Naive thymus-derived CD4-positive, alpha-beta T cell (primary cell): Measurements from ENCODE around the gene SLC35G2. TPM values are rescaled to one million over a fixed set of nuclear protein-coding genes. Genes with fewer than 3 reads are reported as not detected.

Source experiments
- ATAC-seq: fragments of 150-1000 bp; cut with Tn5 transposase; 2 replicates; pipeline ENCODE4 v1.10.0; 2021; ENCODE audit warnings: mild to moderate bottlenecking, moderate library complexity
- CTCF ChIA-PET: fragments of 350-600 bp; sonication (Branson Sonifier 250); formaldehyde crosslinking; loops from one replicate; lab custom pipeline; 2021; ENCODE audit warnings: antibody characterized with exemption; lab: Charles Lee
- POLR2A ChIA-PET: fragments of 350-600 bp; sonication (Branson Sonifier 250); formaldehyde crosslinking; loops from one replicate; lab custom pipeline; 2021; ENCODE audit warnings: antibody characterized with exemption, inconsistent platforms; lab: Charles Lee
- DNase-seq, 9 donors: peaks; one replicate each; pipeline versions ENCODE4 v3.0.0 to v3.0.0-alpha.2; 2020 to 2022; ENCODE audit warnings: mixed read lengths in 1 of 9
- H3K27ac ChIP-seq: one replicate; pipeline ENCODE4 v1.7.0; 2013; ENCODE audit warnings: mild to moderate bottlenecking, low read depth, low read length, moderate library complexity
- H3K27me3 ChIP-seq, 2 donors: one replicate each; pipeline ENCODE4 v1.7.0; 2013; ENCODE audit warnings: low read length in 2 of 2, mild to moderate bottlenecking in 2 of 2, moderate library complexity in 2 of 2; ENCODE audit not compliant: control insufficient read depth in 2 of 2, insufficient read depth in 2 of 2
- H3K36me3 ChIP-seq, 3 experiments: 1 replicate in 2 of 3; 2 replicates in 1 of 3; pipeline ENCODE4 v1.7.0; 2013; ENCODE audit warnings: low read length in 3 of 3, mild to moderate bottlenecking in 3 of 3, moderate library complexity in 1 of 3; ENCODE audit not compliant: insufficient read depth in 3 of 3, control insufficient read depth in 2 of 3
- H3K4me1 ChIP-seq, 2 donors: one replicate each; pipeline ENCODE4 v1.7.0; 2013; ENCODE audit warnings: low read length in 2 of 2, mild to moderate bottlenecking in 2 of 2, moderate library complexity in 1 of 2; ENCODE audit not compliant: control insufficient read depth in 2 of 2, insufficient read depth in 2 of 2
- H3K4me3 ChIP-seq: 2 replicates; pipeline ENCODE4 v1.7.0; 2013; ENCODE audit warnings: mild to moderate bottlenecking, low read length
- H3K9me3 ChIP-seq, 3 experiments: 1 replicate in 2 of 3; 2 replicates in 1 of 3; pipeline ENCODE4 v1.7.0; 2013; ENCODE audit warnings: low read length in 3 of 3; ENCODE audit not compliant: control insufficient read depth in 2 of 3
- H3K27ac Mint-ChIP-seq, 9 donors: one replicate each; pipeline ENCODE4 v1.8.0; 2020 to 2022; ENCODE audit warnings: mixed read lengths in 9 of 9, mild to moderate bottlenecking in 8 of 9, moderate library complexity in 5 of 9, inconsistent platforms in 2 of 9
- H3K27me3 Mint-ChIP-seq, 5 donors: one replicate each; pipeline ENCODE4 v1.8.0; 2021 to 2022; ENCODE audit warnings: mixed read lengths in 5 of 5, mild to moderate bottlenecking in 1 of 5
- H3K36me3 Mint-ChIP-seq, 5 donors: one replicate each; pipeline ENCODE4 v1.8.0; 2020 to 2022; ENCODE audit warnings: mixed read lengths in 5 of 5, mild to moderate bottlenecking in 3 of 5, inconsistent platforms in 1 of 5
- H3K4me1 Mint-ChIP-seq, 7 donors: one replicate each; pipeline ENCODE4 v1.8.0; 2020 to 2022; ENCODE audit warnings: mixed read lengths in 7 of 7, mild to moderate bottlenecking in 3 of 7, inconsistent platforms in 1 of 7
- H3K4me3 Mint-ChIP-seq, 10 donors: one replicate each; pipeline ENCODE4 v1.8.0; 2020 to 2022; ENCODE audit warnings: mild to moderate bottlenecking in 10 of 10, mixed read lengths in 10 of 10, moderate library complexity in 6 of 10, inconsistent platforms in 2 of 10
- H3K9me3 Mint-ChIP-seq, 11 donors: one replicate each; pipeline ENCODE4 v1.8.0; 2020 to 2022; ENCODE audit warnings: mixed read lengths in 11 of 11, mild to moderate bottlenecking in 4 of 11, inconsistent platforms in 1 of 11, moderate library complexity in 1 of 11
- intact Hi-C, 2 donors: fragments of 100-400 bp; cut with micrococcal nuclease; formaldehyde crosslinking; loops; one replicate each; pipeline ENCODE4 v1.15.1; 2023
- polyA plus RNA-seq, 2 donors: library from polyadenylated mRNA; unstranded; fragments of 300-500 nt; fragmentation: Illumina TruSeq; gene quantifications; one replicate each; pipeline ENCODE4 v1.2.3, GENCODE V29; 2021
- total RNA-seq, 6 experiments: library from RNA in 5 of 6; stranded (reverse) in 5 of 6; gene quantifications; 1 replicate in 5 of 6; 2 replicates in 1 of 6; pipeline ENCODE4 v1.2.3 and lab custom pipeline; 2021 to 2026

The SLC35G2 gene
- total and polyA plus RNA-seq, 7 experiments from 2014 or later: 0.10 to 0.60 TPM; not detected in 5

DNA sequence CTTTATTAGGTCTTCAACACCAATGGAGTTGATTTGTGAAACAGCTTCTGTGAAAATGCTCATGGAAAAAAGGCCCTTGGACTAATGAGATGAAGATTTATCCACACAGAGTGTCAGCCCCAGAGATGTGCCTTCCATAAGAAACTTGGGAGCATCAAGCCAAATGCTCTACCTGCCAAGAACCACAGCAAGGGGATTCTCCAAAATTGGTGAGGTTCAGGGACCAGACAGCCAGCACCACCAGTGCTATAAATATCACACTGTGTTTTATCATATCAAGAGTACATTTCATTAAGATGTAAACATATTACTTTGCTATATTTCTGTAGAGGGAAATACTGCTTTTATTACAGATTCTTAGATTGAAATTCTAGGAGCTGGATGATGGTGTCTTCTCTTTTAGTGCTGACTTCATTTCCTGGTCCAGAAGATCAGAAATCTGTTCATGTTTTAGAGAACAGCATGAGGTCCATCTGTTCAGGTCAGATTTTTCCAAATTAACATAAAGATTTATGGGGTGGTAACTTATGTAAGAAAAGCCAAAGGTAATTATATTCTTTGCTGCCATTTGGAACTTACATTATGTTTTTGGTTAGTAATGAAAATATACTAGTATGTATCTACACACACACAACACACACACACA is 17.7 kb downstream of the SLC35G2 start:
- ChIA-PET POLR2A (no interaction called here), CTCF (interaction anchor here (1.4 kb wide), 1 partner anchor 177 kb away, joined by 3 read pairs; no protein-coding TSS in a partner anchor)
- Histone ChIP-seq H3K27ac (no peak overlapping the region), H3K4me1 (no peaks in the 10 kb centered on the region), H3K27me3 (no peaks in the 10 kb centered on the region), H3K36me3 (no peaks in the 10 kb centered on the region), H3K9me3 (no peaks in the 10 kb centered on the region), H3K4me3 (no peak overlapping the region)
- peaks cover 0 to 20% (median 7%) of the 10 kb centered on the region in 7 donors for H3K4me1 Mint-ChIP-seq
- intact Hi-C loops: no loop called here
- H3K9me3 Mint-ChIP-seq: peaks cover 0 to 3% (median 0%) of the 10 kb centered on the region in 11 donors
- DNase-seq (no peak), ATAC-seq (no peak)
- H3K36me3 Mint-ChIP-seq: peaks cover 6 to 21% (median 9%) of the 10 kb centered on the region in 5 donors
- no peak overlapping the region for H3K4me3 Mint-ChIP-seq
- H3K27me3 Mint-ChIP-seq: peaks cover 0 to 7% (median 5%) of the 10 kb centered on the region in 5 donors
- no peak overlapping the region for H3K27ac Mint-ChIP-seq

- peaks cover 11 to 32% (median 18%) of the 10 kb centered on the region in 5 donors for H3K36me3 Mint-ChIP-seq
- peaks cover 0 to 28% (median 7%) of the 10 kb centered on the region in 7 donors for H3K4me1 Mint-ChIP-seq
- no peak for ATAC-seq
- Histone ChIP-seq H3K27me3 (no peaks in the 10 kb centered on the region), H3K4me3 (no peak overlapping the region), H3K4me1 (no peaks in the 10 kb centered on the region), H3K36me3 (no peaks in the 10 kb centered on the region), H3K27ac (no peak overlapping the region), H3K9me3 (no peaks in the 10 kb centered on the region)
- H3K4me3 Mint-ChIP-seq: peak overlapping the region in 1 of 10 donors; percentile 28
- H3K27ac Mint-ChIP-seq: peak overlapping the region in 1 of 9 donors; percentile 64
- peaks cover 0 to 1% (median 0%) of the 10 kb centered on the region in 11 donors for H3K9me3 Mint-ChIP-seq
- ChIA-PET POLR2A (no interaction called here), CTCF (no interaction called here)
- H3K27me3 Mint-ChIP-seq: no peaks in the 10 kb centered on the region
- no peak for DNase-seq
- intact Hi-C loops: loop anchor here in 1 of 2 donors (2.0 kb wide), 1 partner anchor 22 kb away; no protein-coding TSS in a partner anchor
Observed at GRCh38 chr3:136838641-136839555, 20.0 kb downstream of the SLC35G2 start.

GRCh38 chr3:136839556-136839931 is 20.6 kb downstream of the SLC35G2 start:
- H3K36me3 Mint-ChIP-seq: peaks cover 13 to 34% (median 20%) of the 10 kb centered on the region in 5 donors
- ChIA-PET POLR2A (no interaction called here), CTCF (interaction anchor here (0.6 kb wide), 1 partner anchor 465 kb away, joined by 4 read pairs; no protein-coding TSS in a partner anchor)
- Histone ChIP-seq H3K27me3 (no peaks in the 10 kb centered on the region), H3K4me1 (no peaks in the 10 kb centered on the region), H3K9me3 (no peaks in the 10 kb centered on the region), H3K4me3 (no peak overlapping the region), H3K27ac (no peak overlapping the region), H3K36me3 (no peaks in the 10 kb centered on the region)
- H3K27me3 Mint-ChIP-seq: no peaks in the 10 kb centered on the region
- intact Hi-C loops: loop anchor here in 1 of 2 donors (2.0 kb wide), 1 partner anchor 21 kb away; no protein-coding TSS in a partner anchor
- H3K4me1 Mint-ChIP-seq: peaks cover 0 to 29% (median 7%) of the 10 kb centered on the region in 7 donors
- H3K27ac Mint-ChIP-seq: peak overlapping the region in 1 of 9 donors; percentile 34
- ATAC-seq (no peak), DNase-seq (no peak)
- peak overlapping the region in 1 of 10 donors; percentile 0 for H3K4me3 Mint-ChIP-seq
- peaks cover 0 to 1% (median 0%) of the 10 kb centered on the region in 11 donors for H3K9me3 Mint-ChIP-seq

DNA sequence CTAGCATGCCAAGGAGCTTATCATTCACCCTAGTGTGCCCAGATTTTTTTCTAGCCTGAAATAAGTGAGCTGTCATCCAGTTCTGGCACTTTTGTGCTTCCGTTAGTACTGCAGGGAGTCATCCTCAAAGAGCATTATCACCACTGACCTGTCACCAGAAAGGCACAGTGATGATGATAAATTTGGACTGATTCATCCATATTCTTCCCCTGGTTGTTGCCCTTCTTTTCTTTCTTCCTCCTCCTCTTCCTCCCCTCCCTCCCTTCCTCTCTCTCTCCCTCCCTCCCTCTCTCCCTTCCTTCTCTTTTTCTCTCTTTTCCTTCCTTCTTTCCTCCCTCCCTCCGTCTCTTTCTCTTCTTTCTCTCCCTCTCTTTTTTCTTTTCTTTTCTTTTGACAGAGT is 21.3 kb downstream of the SLC35G2 start:
- ChIA-PET POLR2A (no interaction called here), CTCF (no interaction called here)
- no peak overlapping the region for H3K4me3 Mint-ChIP-seq
- no peak for ATAC-seq
- no peaks in the 10 kb centered on the region for H3K9me3 ChIP-seq
- no peak for DNase-seq
- peak overlapping the region in 2 of 9 donors; percentile 14 to 73 for H3K27ac Mint-ChIP-seq
- no peaks in the 10 kb centered on the region for H3K36me3 ChIP-seq
- no peaks in the 10 kb centered on the region for H3K27me3 ChIP-seq
- intact Hi-C loops: no loop called here
- no peaks in the 10 kb centered on the region for H3K27me3 Mint-ChIP-seq
- no peaks in the 10 kb centered on the region for H3K4me1 ChIP-seq
- peaks cover 0 to 29% (median 7%) of the 10 kb centered on the region in 7 donors for H3K4me1 Mint-ChIP-seq
- H3K27ac ChIP-seq: no peak overlapping the region
- H3K4me3 ChIP-seq: no peak overlapping the region
- H3K36me3 Mint-ChIP-seq: peaks cover 13 to 39% (median 25%) of the 10 kb centered on the region in 5 donors
- H3K9me3 Mint-ChIP-seq: peaks cover 0 to 1% (median 0%) of the 10 kb centered on the region in 11 donors

DNA sequence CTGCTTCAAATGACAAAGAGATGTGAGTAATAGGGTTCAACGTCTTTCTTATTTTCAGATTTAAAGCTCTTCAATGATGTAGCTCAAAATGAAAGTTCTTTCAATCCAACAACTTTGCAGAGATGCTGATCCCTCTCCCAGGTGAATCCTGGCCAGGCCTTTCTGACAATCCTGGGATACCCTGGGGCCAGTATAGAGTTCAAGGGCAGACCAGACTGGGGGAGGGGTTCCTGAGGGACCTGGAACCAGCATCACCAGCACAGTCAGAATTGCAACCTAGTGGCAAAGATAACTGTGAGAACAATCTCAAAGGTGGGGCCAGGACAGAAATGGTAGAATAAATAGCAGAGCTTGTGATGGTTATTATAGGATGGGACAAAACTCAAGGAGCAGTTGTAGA is 23.4 kb downstream of the SLC35G2 start:
- Mint-ChIP-seq H3K36me3 (peaks cover 13 to 52% (median 38%) of the 10 kb centered on the region in 5 donors), H3K27ac (no peak overlapping the region), H3K27me3 (no peaks in the 10 kb centered on the region), H3K4me1 (peaks cover 0 to 29% (median 7%) of the 10 kb centered on the region in 7 donors), H3K9me3 (peaks cover 0 to 1% (median 0%) of the 10 kb centered on the region in 11 donors), H3K4me3 (no peak overlapping the region)
- Histone ChIP-seq H3K4me3 (no peak overlapping the region), H3K27ac (no peak overlapping the region), H3K4me1 (no peaks in the 10 kb centered on the region), H3K36me3 (no peaks in the 10 kb centered on the region), H3K27me3 (no peaks in the 10 kb centered on the region), H3K9me3 (no peaks in the 10 kb centered on the region)
- intact Hi-C loops: no loop called here
- CTCF ChIA-PET: no interaction called here
- ATAC-seq (no peak), DNase-seq (no peak)
- POLR2A ChIA-PET: no interaction called here

DNA sequence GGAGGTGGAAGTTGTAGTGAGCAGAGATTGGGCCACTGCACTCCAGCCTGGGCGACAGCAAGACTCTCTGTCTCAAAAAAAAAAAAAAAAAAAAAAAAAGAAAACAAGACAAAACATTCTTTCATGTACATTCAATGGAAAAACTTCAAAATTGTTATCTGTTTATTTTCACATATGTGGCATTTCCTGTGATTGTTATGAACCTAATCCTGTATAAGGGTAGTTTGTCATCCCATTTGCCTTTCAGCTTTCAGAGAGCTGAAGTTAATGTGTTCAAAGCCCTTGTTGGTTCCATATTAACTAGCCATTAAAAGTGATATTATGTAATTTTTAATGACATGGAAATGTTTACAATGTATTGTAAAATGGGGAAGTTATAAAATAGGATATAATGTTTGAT is 25.8 kb downstream of the SLC35G2 start:
- Mint-ChIP-seq H3K36me3 (peaks cover 4 to 43% (median 32%) of the 10 kb centered on the region in 5 donors), H3K27ac (no peak overlapping the region), H3K9me3 (peaks cover 0 to 1% (median 0%) of the 10 kb centered on the region in 11 donors), H3K4me1 (peaks cover 0 to 16% (median 3%) of the 10 kb centered on the region in 7 donors), H3K27me3 (no peaks in the 10 kb centered on the region), H3K4me3 (no peak overlapping the region)
- intact Hi-C loops: no loop called here
- ATAC-seq: no peak
- Histone ChIP-seq H3K36me3 (no peaks in the 10 kb centered on the region), H3K9me3 (no peaks in the 10 kb centered on the region), H3K4me3 (no peak overlapping the region), H3K4me1 (no peaks in the 10 kb centered on the region), H3K27me3 (no peaks in the 10 kb centered on the region), H3K27ac (no peak overlapping the region)
- CTCF ChIA-PET: no interaction called here
- POLR2A ChIA-PET: no interaction called here
- DNase-seq: no peak
